Loucy (cell line): ENCODE measurements around the gene CLN5.

Experiments
- EZH2phosphoT487 ChIP-seq: fragments of 200-600 bp; IDR thresholded peaks from 2 replicates; pipeline ENCODE4 v1.6.1; 2018; ENCODE audit warnings: antibody characterized with exemption, mild to moderate bottlenecking, moderate library complexity, borderline replicate concordance
- TF ChIP-seq, protein P1 (sequence below): fragments of 200-600 bp; sonication (generic); conservative IDR thresholded peaks from 2 replicates; pipeline ENCODE4 v1.5.1; 2014; ENCODE audit warnings: mild to moderate bottlenecking, antibody characterized with exemption, low read length

DNA sequence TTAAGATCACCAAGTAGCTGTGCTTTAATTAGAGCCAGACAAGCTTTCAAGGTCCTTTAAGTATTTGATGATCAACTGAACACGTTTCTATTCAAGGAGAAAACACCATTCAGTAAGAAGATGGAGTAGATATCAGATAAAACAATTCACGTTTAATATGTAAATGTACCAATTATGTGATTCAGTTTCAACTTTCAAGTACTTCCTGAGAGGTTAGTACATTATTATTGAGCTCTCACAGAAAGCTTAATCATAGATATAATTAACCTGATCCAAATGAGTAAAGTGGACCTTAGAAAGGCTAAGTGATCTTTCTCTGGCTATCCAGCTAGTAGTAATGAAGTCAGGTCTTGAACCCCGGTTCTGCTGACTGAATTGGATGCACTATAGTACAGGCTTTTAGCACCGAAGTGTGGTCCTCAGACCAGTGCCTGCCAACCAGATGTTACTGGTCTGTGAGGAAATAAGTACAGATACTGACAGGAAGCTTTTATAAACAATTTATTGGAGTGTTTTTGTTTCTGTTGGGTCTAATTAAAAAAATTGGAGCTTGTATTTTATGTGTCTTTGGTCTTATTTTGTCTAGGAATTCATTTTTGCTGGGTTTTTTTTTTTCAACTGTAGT lies 10.2 kb downstream of the CLN5 start:
- TF ChIP-seq, protein P1, sequence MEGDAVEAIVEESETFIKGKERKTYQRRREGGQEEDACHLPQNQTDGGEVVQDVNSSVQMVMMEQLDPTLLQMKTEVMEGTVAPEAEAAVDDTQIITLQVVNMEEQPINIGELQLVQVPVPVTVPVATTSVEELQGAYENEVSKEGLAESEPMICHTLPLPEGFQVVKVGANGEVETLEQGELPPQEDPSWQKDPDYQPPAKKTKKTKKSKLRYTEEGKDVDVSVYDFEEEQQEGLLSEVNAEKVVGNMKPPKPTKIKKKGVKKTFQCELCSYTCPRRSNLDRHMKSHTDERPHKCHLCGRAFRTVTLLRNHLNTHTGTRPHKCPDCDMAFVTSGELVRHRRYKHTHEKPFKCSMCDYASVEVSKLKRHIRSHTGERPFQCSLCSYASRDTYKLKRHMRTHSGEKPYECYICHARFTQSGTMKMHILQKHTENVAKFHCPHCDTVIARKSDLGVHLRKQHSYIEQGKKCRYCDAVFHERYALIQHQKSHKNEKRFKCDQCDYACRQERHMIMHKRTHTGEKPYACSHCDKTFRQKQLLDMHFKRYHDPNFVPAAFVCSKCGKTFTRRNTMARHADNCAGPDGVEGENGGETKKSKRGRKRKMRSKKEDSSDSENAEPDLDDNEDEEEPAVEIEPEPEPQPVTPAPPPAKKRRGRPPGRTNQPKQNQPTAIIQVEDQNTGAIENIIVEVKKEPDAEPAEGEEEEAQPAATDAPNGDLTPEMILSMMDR = no peak
- TF ChIP-seq EZH2phosphoT487 = no peak
